ENCODE data around the gene AGBL4.

AGBL4 gene

DNA sequence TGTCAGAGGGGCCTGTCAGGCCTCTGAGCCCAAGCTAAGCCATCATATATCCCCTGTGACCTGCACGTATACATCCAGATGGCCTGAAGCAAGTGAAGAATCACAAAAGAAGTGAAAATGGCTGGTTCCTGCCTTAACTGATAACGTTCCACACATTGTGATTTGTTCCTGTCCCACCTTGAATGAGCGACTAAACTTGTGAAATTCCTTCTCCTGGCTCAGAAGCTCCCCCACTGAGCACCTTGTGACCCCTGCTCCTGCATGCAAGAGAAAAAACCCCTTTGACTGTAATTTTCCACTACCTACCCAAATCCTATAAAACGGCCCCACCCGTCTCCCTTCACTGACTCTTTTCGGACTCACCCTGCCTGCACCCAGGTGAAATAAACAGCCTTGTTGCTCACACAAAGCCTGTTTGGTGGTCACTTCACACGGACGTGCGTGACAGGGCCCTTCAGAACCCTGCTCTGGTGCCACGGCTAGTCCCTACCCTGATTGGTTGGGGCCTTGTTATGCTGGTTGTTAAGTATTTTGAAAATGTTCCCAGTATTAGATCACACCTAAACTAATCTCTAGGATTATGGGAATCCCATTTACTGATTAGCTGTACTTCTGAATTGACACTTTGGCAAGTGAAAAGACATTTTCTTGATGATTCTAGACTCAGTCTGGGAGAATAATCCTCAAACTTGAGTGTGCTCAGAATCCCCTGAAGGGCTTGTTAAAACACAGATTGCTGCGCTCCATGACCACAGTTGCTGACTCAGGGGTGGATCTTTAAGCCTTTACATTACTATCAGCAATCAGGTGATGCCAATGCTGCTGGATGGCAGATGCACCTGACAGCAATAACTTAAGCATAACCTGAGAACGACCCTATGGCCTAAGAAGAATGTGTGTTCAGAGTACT is 1523.0 kb downstream of the AGBL4 start:
- peaks cover 5% of the 10 kb centered on the region for H3K4me1 ChIP-seq (ENCODE audit: insufficient read depth, low read length)
- no peaks in the 10 kb centered on the region for H3K36me3 ChIP-seq (ENCODE audit: insufficient read depth, low read length)
- H3K4me3 ChIP-seq (ENCODE audit: low read depth in 1 of 2, low read length in 2 of 2) = no peak overlapping the region
- no peaks in the 10 kb centered on the region for H3K27me3 ChIP-seq (ENCODE audit: control insufficient read depth in 1 of 2, insufficient read depth in 2 of 2, low read length in 2 of 2)
- H3K27ac ChIP-seq (ENCODE audit: low read depth, low read length) = no peak overlapping the region
- no peak overlapping the region for H3K9ac ChIP-seq (ENCODE audit: low read length)
- H3K9me3 ChIP-seq (ENCODE audit: low read length) = no peaks in the 10 kb centered on the region

- Histone ChIP-seq H3K4me1 (ENCODE audit: insufficient read depth, low read length) (peaks cover 10% of the 10 kb centered on the region), H3K36me3 (ENCODE audit: insufficient read depth, low read length) (no peaks in the 10 kb centered on the region), H3K27me3 (ENCODE audit: control insufficient read depth in 1 of 2, insufficient read depth in 2 of 2, low read length in 2 of 2) (no peaks in the 10 kb centered on the region), H3K4me3 (ENCODE audit: low read depth in 1 of 2, low read length in 2 of 2) (no peak overlapping the region), H3K9me3 (ENCODE audit: low read length) (no peaks in the 10 kb centered on the region), H3K9ac (ENCODE audit: low read length) (no peak overlapping the region), H3K27ac (ENCODE audit: low read depth, low read length) (no peak overlapping the region)
Measured at GRCh38 chr1:48499211-48499735, 1524.5 kb downstream of the AGBL4 start.

DNA sequence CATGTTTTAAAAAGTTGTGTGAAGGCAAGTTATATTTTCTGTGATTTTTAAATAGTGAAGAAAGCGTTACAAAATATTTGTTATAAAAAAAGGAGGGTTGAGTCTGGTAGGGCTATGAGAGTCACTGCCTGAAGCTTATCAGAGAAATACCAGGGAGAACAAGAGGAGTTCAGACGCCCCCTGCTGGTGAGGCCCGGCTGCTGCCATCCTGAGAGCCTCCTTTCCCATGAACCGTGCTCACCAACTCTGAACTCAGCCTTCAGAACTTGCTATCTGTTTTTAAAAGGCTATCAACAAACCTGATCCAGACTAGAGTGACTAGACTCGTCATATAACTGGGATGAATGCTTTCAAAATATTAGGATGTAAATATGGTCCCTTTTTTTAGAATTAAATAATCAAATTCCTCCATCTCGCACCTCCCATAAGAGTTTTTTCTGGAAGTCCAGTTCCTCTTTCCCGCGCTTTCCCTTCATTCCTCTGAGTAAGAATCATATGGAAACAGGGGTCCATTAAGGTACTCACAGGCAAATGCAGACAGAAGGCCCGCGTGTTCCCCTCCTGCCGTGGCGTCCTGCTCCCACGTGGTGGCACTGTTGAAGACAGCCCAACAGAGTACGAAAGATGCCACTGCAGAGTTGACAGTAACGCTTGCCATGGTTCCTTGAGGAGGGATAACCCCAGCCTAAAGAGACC is 1525.5 kb downstream of the AGBL4 start:
- H3K4me1 ChIP-seq (ENCODE audit: insufficient read depth, low read length) = peaks cover 18% of the 10 kb centered on the region
- H3K9me3 ChIP-seq (ENCODE audit: low read length) = no peaks in the 10 kb centered on the region
- no peaks in the 10 kb centered on the region for H3K36me3 ChIP-seq (ENCODE audit: insufficient read depth, low read length)
- H3K4me3 ChIP-seq (ENCODE audit: low read depth in 1 of 2, low read length in 2 of 2) = no peak overlapping the region
- no peak overlapping the region for H3K27ac ChIP-seq (ENCODE audit: low read depth, low read length)
- no peak overlapping the region for H3K9ac ChIP-seq (ENCODE audit: low read length)
- no peaks in the 10 kb centered on the region for H3K27me3 ChIP-seq (ENCODE audit: control insufficient read depth in 1 of 2, insufficient read depth in 2 of 2, low read length in 2 of 2)

GRCh38 chr1:48495911-48496310 is 1527.8 kb downstream of the AGBL4 start:
- Histone ChIP-seq H3K27me3 (ENCODE audit: control insufficient read depth in 1 of 2, insufficient read depth in 2 of 2, low read length in 2 of 2) (no peaks in the 10 kb centered on the region), H3K4me3 (ENCODE audit: low read depth in 1 of 2, low read length in 2 of 2) (no peak overlapping the region), H3K36me3 (ENCODE audit: insufficient read depth, low read length) (no peaks in the 10 kb centered on the region), H3K9ac (ENCODE audit: low read length) (no peak overlapping the region), H3K27ac (ENCODE audit: low read depth, low read length) (no peak overlapping the region), H3K9me3 (ENCODE audit: low read length) (no peaks in the 10 kb centered on the region), H3K4me1 (ENCODE audit: insufficient read depth, low read length) (peaks cover 26% of the 10 kb centered on the region)

GRCh38 chr1:48495166-48495565 is 1528.6 kb downstream of the AGBL4 start:
- Histone ChIP-seq H3K9me3 (ENCODE audit: low read length) (no peaks in the 10 kb centered on the region), H3K27ac (ENCODE audit: low read depth, low read length) (no peak overlapping the region), H3K36me3 (ENCODE audit: insufficient read depth, low read length) (no peaks in the 10 kb centered on the region), H3K4me1 (ENCODE audit: insufficient read depth, low read length) (peaks cover 26% of the 10 kb centered on the region), H3K27me3 (ENCODE audit: control insufficient read depth in 1 of 2, insufficient read depth in 2 of 2, low read length in 2 of 2) (no peaks in the 10 kb centered on the region), H3K9ac (ENCODE audit: low read length) (no peak overlapping the region), H3K4me3 (ENCODE audit: low read depth in 1 of 2, low read length in 2 of 2) (no peak overlapping the region)

DNA sequence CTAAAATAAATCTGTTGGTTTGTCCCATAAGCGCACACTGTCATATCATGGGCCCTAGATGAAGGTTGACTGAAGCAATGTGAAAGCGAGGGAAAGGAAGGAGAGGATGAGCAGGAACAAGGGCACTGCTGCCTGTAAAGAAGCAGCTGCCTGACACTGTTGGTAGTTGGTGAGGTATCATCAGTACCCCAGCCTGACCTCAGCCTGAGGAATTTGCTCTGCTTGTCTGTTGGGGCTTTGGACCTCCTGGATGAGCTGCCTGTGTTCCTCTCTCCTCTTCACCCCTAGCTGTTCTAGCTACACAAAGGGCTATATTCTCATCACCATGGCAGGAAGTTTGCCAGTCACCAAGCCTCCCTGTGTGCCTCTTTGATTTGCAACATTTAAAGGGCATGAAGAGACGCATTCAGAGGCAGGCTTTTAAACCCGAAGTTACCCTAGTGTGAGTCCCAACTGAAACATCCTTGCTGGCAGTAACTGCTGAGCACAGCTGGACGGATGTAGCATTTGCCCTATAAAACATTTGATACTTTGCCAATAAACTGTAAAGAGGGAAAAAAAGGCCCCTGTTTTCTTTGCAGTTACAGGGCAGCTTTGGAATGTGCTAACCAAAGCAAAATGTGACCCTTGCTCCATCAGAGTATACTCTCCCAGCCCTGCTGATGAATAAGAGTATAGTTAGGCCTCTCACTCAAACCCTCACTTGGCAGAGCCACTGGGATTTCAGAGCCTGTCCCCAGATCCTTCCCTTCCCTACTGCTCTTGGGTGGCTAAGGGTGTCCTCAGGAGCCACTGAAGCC is 1529.6 kb downstream of the AGBL4 start:
- H3K27me3 ChIP-seq (ENCODE audit: control insufficient read depth in 1 of 2, insufficient read depth in 2 of 2, low read length in 2 of 2) = no peaks in the 10 kb centered on the region
- no peak overlapping the region for H3K9ac ChIP-seq (ENCODE audit: low read length)
- H3K27ac ChIP-seq (ENCODE audit: low read depth, low read length) = peak overlapping the region; percentile 57
- H3K36me3 ChIP-seq (ENCODE audit: insufficient read depth, low read length) = no peaks in the 10 kb centered on the region
- no peaks in the 10 kb centered on the region for H3K9me3 ChIP-seq (ENCODE audit: low read length)
- no peak overlapping the region for H3K4me3 ChIP-seq (ENCODE audit: low read depth in 1 of 2, low read length in 2 of 2)
- peaks cover 26% of the 10 kb centered on the region for H3K4me1 ChIP-seq (ENCODE audit: insufficient read depth, low read length)

- Histone ChIP-seq H3K27ac (ENCODE audit: low read depth, low read length) (no peak overlapping the region), H3K36me3 (ENCODE audit: insufficient read depth, low read length) (no peaks in the 10 kb centered on the region), H3K9ac (ENCODE audit: low read length) (no peak overlapping the region), H3K9me3 (ENCODE audit: low read length) (no peaks in the 10 kb centered on the region), H3K4me3 (ENCODE audit: low read depth in 1 of 2, low read length in 2 of 2) (no peak overlapping the region), H3K27me3 (ENCODE audit: control insufficient read depth in 1 of 2, insufficient read depth in 2 of 2, low read length in 2 of 2) (no peaks in the 10 kb centered on the region), H3K4me1 (ENCODE audit: insufficient read depth, low read length) (peaks cover 20% of the 10 kb centered on the region)
Measured at GRCh38 chr1:48493041-48493440, 1530.7 kb downstream of the AGBL4 start.

DNA sequence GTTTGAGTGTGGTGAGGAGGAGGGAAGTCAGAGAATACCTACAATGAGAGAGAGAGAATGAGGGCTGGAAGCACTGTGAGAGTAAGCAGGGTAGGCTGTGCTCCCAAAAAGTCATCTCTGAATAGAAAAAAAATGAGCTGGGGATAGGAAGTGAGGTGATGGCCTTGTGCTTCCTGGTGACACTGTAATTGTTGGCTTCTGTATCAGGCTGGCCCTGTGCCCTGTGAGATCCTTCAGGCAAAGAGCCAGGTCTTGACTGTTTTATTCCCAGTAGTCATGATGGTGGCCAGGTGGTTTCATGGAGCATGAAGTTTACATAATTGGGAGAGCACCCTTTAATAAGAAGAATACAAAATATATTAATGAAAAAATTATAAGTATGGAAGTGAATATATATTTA is 1531.4 kb downstream of the AGBL4 start:
- Histone ChIP-seq H3K9me3 (ENCODE audit: low read length) (no peaks in the 10 kb centered on the region), H3K27ac (ENCODE audit: low read depth, low read length) (no peak overlapping the region), H3K27me3 (ENCODE audit: control insufficient read depth in 1 of 2, insufficient read depth in 2 of 2, low read length in 2 of 2) (no peaks in the 10 kb centered on the region)

DNA sequence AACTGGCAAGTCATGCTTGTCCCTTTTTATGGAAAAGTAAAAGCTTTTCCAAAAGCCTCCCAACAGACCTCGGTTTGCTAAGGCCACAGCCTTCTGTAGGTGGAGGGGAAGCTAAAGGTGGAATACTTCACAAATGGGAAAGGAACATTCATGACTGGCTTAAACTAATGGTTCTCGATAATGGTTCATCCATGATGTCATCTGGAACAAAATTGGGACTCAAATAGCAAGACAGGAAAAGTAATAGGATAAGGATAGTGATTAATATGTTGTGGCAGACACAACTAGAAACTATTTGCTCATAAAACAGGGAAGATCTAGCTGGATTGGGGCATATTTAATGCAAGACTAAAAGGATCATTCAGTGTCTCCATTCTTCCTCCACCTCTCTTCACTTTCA is 1535.0 kb downstream of the AGBL4 start:
- Histone ChIP-seq H3K27me3 (ENCODE audit: control insufficient read depth in 1 of 2, insufficient read depth in 2 of 2, low read length in 2 of 2) (no peaks in the 10 kb centered on the region), H3K4me1 (ENCODE audit: insufficient read depth, low read length) (peaks cover 11% of the 10 kb centered on the region), H3K27ac (ENCODE audit: low read depth, low read length) (no peak overlapping the region), H3K4me3 (ENCODE audit: low read depth in 1 of 2, low read length in 2 of 2) (no peak overlapping the region), H3K9ac (ENCODE audit: low read length) (no peak overlapping the region), H3K36me3 (ENCODE audit: insufficient read depth, low read length) (no peaks in the 10 kb centered on the region), H3K9me3 (ENCODE audit: low read length) (no peaks in the 10 kb centered on the region)

More for the DNA sequence above, 1531.4 kb downstream of the AGBL4 start:
- H3K9ac ChIP-seq (ENCODE audit: low read length) = no peak overlapping the region
- H3K4me3 ChIP-seq (ENCODE audit: low read depth in 1 of 2, low read length in 2 of 2) = no peak overlapping the region
- no peaks in the 10 kb centered on the region for H3K36me3 ChIP-seq (ENCODE audit: insufficient read depth, low read length)
- peaks cover 20% of the 10 kb centered on the region for H3K4me1 ChIP-seq (ENCODE audit: insufficient read depth, low read length)
